ENCODE measurements around the gene ABCA4.

Gene ABCA4

DNA sequence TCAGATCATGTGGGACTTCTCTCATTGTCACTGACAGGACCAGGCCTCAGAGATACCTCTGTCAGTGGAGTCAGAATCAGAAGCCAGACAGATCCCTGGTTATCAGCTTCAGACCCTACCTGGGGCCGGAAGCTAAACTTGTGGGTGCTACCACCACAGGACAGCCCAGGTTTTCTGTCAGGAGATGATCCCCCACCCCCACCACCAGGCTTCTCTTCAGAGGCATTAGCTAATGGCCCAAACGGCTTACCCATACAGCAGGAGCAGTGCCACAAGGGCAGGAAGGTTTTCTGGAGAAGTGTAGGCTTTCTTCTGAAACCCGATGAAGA is 105.5 kb downstream of the ABCA4 start:
- no peak overlapping the region for H3K4me3 ChIP-seq (ENCODE audit: low read length)
- TF ChIP-seq, protein P1, sequence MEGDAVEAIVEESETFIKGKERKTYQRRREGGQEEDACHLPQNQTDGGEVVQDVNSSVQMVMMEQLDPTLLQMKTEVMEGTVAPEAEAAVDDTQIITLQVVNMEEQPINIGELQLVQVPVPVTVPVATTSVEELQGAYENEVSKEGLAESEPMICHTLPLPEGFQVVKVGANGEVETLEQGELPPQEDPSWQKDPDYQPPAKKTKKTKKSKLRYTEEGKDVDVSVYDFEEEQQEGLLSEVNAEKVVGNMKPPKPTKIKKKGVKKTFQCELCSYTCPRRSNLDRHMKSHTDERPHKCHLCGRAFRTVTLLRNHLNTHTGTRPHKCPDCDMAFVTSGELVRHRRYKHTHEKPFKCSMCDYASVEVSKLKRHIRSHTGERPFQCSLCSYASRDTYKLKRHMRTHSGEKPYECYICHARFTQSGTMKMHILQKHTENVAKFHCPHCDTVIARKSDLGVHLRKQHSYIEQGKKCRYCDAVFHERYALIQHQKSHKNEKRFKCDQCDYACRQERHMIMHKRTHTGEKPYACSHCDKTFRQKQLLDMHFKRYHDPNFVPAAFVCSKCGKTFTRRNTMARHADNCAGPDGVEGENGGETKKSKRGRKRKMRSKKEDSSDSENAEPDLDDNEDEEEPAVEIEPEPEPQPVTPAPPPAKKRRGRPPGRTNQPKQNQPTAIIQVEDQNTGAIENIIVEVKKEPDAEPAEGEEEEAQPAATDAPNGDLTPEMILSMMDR (conservative IDR thresholded peaks at IDR 0.05; ENCODE audit: low read depth, low read length), result no peak
- DNase-seq (ENCODE audit: low read depth), result no peak

DNA sequence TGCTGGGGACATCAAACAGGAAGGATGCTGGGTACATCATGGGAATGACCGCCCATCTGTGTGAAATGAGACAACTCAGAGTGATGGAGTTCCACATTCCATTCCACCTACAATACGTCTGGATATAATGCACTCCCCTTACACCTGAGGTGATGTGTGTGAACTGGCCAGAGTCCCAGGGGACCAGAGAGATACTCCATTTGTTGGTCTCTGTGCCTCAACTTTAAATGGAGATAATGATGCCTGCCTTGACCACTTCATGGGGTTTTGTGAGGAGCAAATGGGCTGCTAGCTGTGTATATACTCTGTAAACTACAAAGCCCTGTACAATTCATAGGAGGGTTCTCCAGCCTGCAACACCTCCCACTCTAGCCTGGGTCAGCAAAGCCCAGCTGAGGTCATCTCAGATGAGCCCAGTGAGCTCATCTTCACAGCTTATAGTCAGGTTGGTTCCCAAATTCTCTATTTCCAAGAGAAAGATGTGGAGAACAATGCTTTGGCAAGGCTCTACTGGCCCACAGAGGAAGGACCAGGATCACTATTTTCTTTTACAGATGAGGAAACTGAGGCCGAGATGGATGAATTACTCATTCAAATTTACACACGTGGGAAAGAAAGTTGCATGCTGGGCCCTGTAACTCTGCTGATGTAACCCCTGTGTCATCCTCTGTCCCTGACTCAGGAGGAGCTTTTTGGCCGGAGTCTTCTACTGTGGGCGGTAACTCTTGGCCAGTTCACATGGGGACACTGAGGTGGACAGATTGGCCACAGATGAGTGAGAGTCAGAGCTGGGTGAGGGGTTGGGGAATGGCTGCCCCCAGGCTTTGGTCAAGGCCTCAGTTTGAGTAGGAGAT is 106.1 kb downstream of the ABCA4 start:
- TF ChIP-seq, protein P1 (conservative IDR thresholded peaks at IDR 0.05; ENCODE audit: low read depth, low read length), result no peak
- DNase-seq (ENCODE audit: low read depth), result no peak

DNA sequence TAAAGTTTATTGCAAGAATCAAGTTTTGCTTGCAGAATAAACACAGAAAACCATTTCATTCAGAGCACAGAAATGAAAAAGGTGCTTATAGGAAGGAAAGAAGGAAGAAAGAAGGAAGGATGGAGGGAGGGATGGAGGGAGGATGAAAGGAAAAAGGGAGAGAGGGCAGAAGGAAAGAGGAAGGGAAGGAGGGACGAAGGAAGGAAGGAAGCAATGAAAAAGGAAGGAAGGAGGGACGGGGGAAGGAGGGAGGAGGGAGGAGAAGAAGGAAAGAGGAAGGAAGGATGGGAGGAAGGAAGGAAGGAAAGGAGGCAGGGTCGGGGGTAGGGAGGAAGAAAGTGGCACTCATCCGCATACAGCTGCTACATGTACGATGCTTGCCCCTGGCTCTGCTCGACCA is 106.9 kb downstream of the ABCA4 start:
- no peak for DNase-seq (ENCODE audit: low read depth)
- TF ChIP-seq, protein P1 (conservative IDR thresholded peaks at IDR 0.05; ENCODE audit: low read depth, low read length), result no peak
- no peak overlapping the region for H3K4me3 ChIP-seq (ENCODE audit: low read length)

More for the DNA sequence above, 106.1 kb downstream of the ABCA4 start:
- H3K4me3 ChIP-seq (ENCODE audit: low read length), result no peak overlapping the region

DNA sequence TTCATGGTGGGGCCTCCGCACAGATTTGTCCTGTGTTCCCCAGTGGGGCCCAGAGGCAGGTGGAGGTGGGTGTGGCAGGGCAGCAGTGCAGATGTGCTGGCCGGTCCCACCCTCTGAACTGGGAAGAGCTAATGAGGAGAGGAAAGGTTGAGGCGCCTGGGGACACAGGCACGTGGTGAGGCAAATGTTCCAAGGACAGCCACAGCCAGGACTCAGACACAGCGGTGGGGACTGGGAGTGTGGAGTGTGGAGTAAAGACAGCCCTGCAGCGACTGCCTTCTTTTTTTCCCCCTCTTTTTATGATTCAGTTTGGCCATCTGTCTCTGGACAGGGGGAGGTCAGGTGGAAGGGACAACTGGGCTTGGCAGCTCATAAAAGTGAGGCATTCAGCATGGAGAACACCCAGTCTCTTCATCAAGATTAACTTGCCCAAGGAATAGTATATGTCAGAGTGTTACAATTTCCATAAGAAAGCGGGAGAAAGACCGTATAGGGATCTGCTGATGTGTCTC is 107.5 kb downstream of the ABCA4 start:
- TF ChIP-seq, protein P1 (conservative IDR thresholded peaks at IDR 0.05; ENCODE audit: low read depth, low read length), result no peak
- no peak for DNase-seq (ENCODE audit: low read depth)
- no peak overlapping the region for H3K4me3 ChIP-seq (ENCODE audit: low read length)

DNA sequence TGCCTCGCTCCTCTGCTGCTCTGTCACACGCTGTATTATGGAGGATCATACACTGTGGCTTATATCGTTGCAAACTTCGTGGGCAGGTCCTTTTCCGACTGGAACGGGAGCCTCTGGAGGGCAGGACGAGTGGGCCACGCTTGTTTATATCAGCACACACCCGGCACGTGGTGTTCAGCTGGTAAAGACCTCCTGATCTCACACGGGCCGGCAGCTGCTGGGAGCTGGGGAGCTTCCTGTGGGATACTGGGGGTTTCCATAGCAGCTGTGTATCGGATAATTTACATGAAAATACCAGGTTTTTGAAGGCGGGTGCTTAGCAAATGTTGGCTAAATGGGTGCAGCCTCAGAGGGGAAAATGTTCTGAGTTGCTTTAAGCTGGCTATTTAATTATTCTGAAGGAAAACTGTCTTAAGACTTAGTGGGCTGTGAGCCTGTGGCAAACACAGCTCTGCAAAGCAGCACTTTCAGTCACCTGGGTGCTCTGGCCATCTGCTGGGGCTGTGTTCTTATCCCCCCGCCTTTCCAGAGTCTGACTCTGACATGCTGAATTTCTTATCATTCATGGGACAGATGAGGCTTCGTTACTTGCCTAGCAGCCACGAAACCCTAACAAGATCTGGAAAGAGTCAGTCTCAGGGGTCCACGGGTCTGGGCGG is 108.1 kb downstream of the ABCA4 start:
- no peak for DNase-seq (ENCODE audit: low read depth)
- TF ChIP-seq, protein P1 (conservative IDR thresholded peaks at IDR 0.05; ENCODE audit: low read depth, low read length), result no peak
- H3K4me3 ChIP-seq (ENCODE audit: low read length), result no peak overlapping the region

DNA sequence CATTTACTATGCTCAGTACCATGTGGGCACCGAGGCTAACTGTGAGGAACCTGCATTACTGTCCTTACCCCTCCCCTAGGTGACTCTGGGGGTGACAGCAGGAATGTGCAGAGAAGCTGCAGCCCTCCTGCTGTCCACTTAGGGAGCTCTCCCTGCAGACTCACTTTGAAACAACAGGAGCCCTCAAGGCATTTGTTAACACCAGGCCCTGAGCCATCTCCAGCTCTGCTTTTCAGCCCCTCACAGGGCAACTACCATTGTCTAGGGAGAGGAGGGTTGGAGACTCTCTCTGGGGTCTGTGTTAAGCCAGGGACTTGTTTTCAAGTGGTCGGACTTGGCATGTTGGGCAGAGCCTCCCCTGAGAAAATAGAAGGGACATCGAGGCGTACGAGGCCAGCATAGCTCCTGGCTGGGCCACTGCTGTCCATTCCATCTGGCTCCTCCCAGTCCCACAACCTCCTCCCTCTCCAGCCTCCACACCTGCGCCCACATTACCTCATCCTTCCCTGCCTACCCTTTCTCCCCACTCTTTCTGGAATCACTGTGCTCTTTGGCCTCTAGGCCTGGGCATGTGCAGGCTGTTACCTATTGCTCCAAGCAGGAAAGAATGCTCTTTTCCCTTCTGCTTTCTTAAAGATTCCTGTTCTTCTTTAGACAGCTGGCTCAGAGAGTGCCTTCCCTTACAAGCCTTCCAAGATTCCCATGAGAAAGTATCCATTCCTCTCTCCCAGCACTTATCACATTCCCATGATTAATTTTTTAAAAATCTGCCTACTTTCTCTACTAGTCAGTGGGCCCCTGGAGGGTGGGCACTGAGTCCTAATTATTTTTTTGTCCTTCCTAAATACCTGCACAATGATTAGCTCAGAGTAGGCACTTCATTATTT is 109.0 kb downstream of the ABCA4 start:
- TF ChIP-seq, protein P1 (conservative IDR thresholded peaks at IDR 0.05; ENCODE audit: low read depth, low read length), result no peak
- DNase-seq (ENCODE audit: low read depth), result no peak

More for the DNA sequence above, 109.0 kb downstream of the ABCA4 start:
- no peak overlapping the region for H3K4me3 ChIP-seq (ENCODE audit: low read length)

Data from retinal pigment epithelial cell (primary cell).